Liver (tissue), 9 donors: ENCODE results near the gene RAD23A. TPM values are rescaled to one million over a fixed set of nuclear protein-coding genes. Genes with fewer than 3 reads are reported as not detected.
"Not testable (repeated sequence)": the region's sequence is repeated elsewhere in the genome, so short reads cannot be mapped to it uniquely, and the experiment has no call there.

ENCODE experiments used
- DNase-seq: peaks from one replicate; pipeline ENCODE4 v3.0.0-alpha.2; 2017; ENCODE audit warnings: low spot score
- H3K27ac ChIP-seq, 2 donors: one replicate each; pipeline ENCODE4 v1.7.0; 2013; ENCODE audit warnings: inconsistent platforms in 2 of 2, low read length in 2 of 2, control low read depth in 1 of 2, low read depth in 1 of 2, mild to moderate bottlenecking in 1 of 2
- H3K27me3 ChIP-seq, 4 donors: one replicate each; pipeline versions ENCODE4 v1.6.1 to v1.7.0; 2013; ENCODE audit warnings: low read length in 3 of 4, inconsistent platforms in 1 of 4, mild to moderate bottlenecking in 1 of 4, moderate library complexity in 1 of 4; ENCODE audit not compliant: control insufficient read depth in 4 of 4, insufficient read depth in 4 of 4
- H3K36me3 ChIP-seq, 4 donors: one replicate each; pipeline versions ENCODE4 v1.6.1 to v1.7.0; 2013; ENCODE audit warnings: low read length in 3 of 4, mild to moderate bottlenecking in 3 of 4, low read depth in 1 of 4, moderate library complexity in 1 of 4; ENCODE audit not compliant: control insufficient read depth in 4 of 4, insufficient read depth in 3 of 4
- H3K4me1 ChIP-seq, 4 donors: one replicate each; pipeline versions ENCODE4 v1.6.1 to v1.7.0; 2013; ENCODE audit warnings: low read length in 3 of 4, mild to moderate bottlenecking in 3 of 4, moderate library complexity in 1 of 4; ENCODE audit not compliant: control insufficient read depth in 4 of 4, insufficient read depth in 4 of 4
- H3K4me3 ChIP-seq, 3 donors: one replicate each; pipeline versions ENCODE4 v1.6.1 to v1.7.0; 2013; ENCODE audit warnings: low read length in 3 of 3, control low read depth in 1 of 3, low read depth in 1 of 3, mild to moderate bottlenecking in 1 of 3
- H3K9ac ChIP-seq, 2 donors: one replicate each; pipeline ENCODE4 v1.7.0; 2013; ENCODE audit warnings: low read length in 2 of 2, mild to moderate bottlenecking in 2 of 2, moderate library complexity in 2 of 2, control low read depth in 1 of 2, low read depth in 1 of 2
- H3K9me3 ChIP-seq, 4 donors: one replicate each; pipeline versions ENCODE4 v1.6.1 to v1.7.0; 2013; ENCODE audit warnings: low read length in 3 of 4; ENCODE audit not compliant: control insufficient read depth in 4 of 4
- EGR1 ChIP-seq, 2 donors: IDR thresholded peaks; 2 replicates each; pipeline ENCODE4 v1.6.1; 2016 to 2018; ENCODE audit warnings: antibody characterized with exemption in 2 of 2, low read depth in 2 of 2
- FOXA2 ChIP-seq: IDR thresholded peaks from 2 replicates; pipeline ENCODE4 v1.6.1; 2016; ENCODE audit warnings: antibody characterized with exemption
- GABPA ChIP-seq, 2 donors: IDR thresholded peaks in 1 of 2; conservative IDR thresholded peaks in 1 of 2; 2 replicates each; pipeline ENCODE4 v1.6.1; 2016; ENCODE audit warnings: antibody characterized with exemption in 2 of 2, mild to moderate bottlenecking in 1 of 2, moderate library complexity in 1 of 2
- NR2F2 ChIP-seq: IDR thresholded peaks from 2 replicates; pipeline ENCODE4 v1.6.1; 2016; ENCODE audit warnings: antibody characterized with exemption
- RAD21 ChIP-seq, 2 donors: IDR thresholded peaks; 2 replicates each; pipeline ENCODE4 v1.6.1; 2016; ENCODE audit warnings: antibody characterized with exemption in 2 of 2, mild to moderate bottlenecking in 2 of 2
- RXRA ChIP-seq, 2 donors: IDR thresholded peaks; 2 replicates each; pipeline ENCODE4 v1.6.1; 2017 to 2018; ENCODE audit warnings: antibody characterized with exemption in 2 of 2, mild to moderate bottlenecking in 1 of 2
- TAF1 ChIP-seq: conservative IDR thresholded peaks from 2 replicates; pipeline ENCODE4 v1.6.1; 2016; ENCODE audit warnings: antibody characterized with exemption, mild to moderate bottlenecking
- YY1 ChIP-seq: IDR thresholded peaks from 2 replicates; pipeline ENCODE4 v1.6.1; 2016; ENCODE audit warnings: antibody characterized with exemption, mild to moderate bottlenecking
- WGBS: extraction: QIAGEN DNeasy Blood & Tissue Kit; methylation state at CpG from one replicate; pipeline ENCODE4 v1.1.7; 2013; 5-methylcytosine and 5-hydroxymethylcytosine counted together
- polyA plus RNA-seq, 2 donors: library from polyadenylated mRNA; stranded (reverse) in 1 of 2; unstranded in 1 of 2; fragments of 200-250 nt in 1 of 2; fragments of >200 nt in 1 of 2; fragmentation: Nextera tagmentation in 1 of 2; extraction: Ambion mirVana in 1 of 2; gene quantifications; one replicate each; pipeline versions ENCODE4 v1.2.1 to v1.2.3, GENCODE V29; 2013 to 2015
- total RNA-seq, 2 donors: library from RNA; depleted of rRNA; stranded (reverse); fragments of >200 nt; gene quantifications; one replicate each; pipeline ENCODE4 v1.2.3, GENCODE V29; 2014
- TF ChIP-seq, protein P1 (sequence below): IDR thresholded peaks from 2 replicates; pipeline ENCODE4 v1.6.1; 2016; ENCODE audit warnings: antibody characterized with exemption
- TF ChIP-seq, protein P2 (sequence below): IDR thresholded peaks from 2 replicates; pipeline ENCODE4 v1.6.1; 2016; ENCODE audit warnings: antibody characterized with exemption, mild to moderate bottlenecking
- donor health status: healthy.
- donor health status: healthy.
- donor health status: healthy.
- donor health status: healthy.
- donor health status: healthy.

Gene RAD23A
- total and polyA plus RNA-seq, 4 donors: 42.9 to 112 (median 66.8) TPM

DNA sequence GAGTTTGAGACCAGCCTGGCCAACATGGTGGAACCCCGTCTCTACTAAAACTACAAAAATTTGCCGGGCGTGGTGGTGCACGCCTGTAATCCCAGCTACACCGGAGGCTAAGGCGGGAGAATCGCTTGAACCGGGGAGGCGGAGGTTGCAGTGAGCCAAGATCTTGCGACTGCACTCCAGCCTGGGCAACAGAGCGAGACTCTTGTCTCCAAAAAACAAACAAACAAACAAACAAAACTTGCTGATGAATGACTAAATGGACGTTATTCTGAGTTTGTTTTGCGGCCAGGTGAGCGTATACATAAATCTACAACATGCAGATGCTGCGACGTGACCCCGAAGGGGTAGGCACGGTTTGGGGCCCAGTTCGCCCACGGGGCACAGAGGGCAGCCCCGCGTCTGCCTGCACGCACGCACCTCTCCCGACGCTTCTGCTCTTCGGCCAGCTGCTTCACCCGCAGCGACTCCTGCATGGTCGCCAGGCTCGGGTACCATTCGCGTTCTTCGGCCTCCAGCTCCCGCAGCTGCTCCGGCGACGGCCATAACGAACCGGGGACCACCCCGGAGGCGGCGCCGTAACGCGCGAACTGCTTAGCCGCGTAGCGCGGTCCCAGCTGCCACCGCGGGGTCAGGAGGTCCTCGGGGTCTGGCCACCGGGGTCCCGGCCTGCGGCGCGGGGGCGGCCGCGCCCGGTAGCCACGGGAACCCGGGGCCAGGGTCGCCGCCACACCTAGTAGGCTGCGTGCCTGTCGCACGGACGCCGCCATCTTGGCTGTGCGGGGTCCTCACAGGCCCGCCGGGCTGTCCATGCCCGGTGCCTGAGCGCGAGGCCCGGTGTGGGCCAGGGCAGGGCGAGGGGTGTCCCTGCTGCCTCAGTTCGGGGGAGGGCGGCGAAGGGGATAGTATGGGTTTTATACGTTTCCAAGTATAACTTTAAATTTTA is 11.1 kb downstream of the RAD23A start, which contains the start of gene GADD45GIP1:
TSS of gene GADD45GIP1 (minus strand) at position 778 of the 943 bp plus-strand sequence. CDS start at position 767, 11 bp downstream.
- TF ChIP-seq TAF1 (no peak), FOXA2 (no peak), YY1 (peak; percentile 96), NR2F2 (no peak), RAD21 (IDR thresholded peaks at IDR 0.05) (no peak), EGR1 (IDR thresholded peaks at IDR 0.05; ENCODE audit: low read depth in 2 of 2) (no peak), GABPA (IDR thresholded peaks at IDR 0.05 in 1 of 2, conservative IDR thresholded peaks at IDR 0.05 in 1 of 2) (no peak), RXRA (IDR thresholded peaks at IDR 0.05) (peak in 1 of 2 donors; percentile 5)
- TF ChIP-seq, protein P1, sequence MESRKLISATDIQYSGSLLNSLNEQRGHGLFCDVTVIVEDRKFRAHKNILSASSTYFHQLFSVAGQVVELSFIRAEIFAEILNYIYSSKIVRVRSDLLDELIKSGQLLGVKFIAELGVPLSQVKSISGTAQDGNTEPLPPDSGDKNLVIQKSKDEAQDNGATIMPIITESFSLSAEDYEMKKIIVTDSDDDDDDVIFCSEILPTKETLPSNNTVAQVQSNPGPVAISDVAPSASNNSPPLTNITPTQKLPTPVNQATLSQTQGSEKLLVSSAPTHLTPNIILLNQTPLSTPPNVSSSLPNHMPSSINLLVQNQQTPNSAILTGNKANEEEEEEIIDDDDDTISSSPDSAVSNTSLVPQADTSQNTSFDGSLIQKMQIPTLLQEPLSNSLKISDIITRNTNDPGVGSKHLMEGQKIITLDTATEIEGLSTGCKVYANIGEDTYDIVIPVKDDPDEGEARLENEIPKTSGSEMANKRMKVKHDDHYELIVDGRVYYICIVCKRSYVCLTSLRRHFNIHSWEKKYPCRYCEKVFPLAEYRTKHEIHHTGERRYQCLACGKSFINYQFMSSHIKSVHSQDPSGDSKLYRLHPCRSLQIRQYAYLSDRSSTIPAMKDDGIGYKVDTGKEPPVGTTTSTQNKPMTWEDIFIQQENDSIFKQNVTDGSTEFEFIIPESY: no peak
- TF ChIP-seq, protein P2, sequence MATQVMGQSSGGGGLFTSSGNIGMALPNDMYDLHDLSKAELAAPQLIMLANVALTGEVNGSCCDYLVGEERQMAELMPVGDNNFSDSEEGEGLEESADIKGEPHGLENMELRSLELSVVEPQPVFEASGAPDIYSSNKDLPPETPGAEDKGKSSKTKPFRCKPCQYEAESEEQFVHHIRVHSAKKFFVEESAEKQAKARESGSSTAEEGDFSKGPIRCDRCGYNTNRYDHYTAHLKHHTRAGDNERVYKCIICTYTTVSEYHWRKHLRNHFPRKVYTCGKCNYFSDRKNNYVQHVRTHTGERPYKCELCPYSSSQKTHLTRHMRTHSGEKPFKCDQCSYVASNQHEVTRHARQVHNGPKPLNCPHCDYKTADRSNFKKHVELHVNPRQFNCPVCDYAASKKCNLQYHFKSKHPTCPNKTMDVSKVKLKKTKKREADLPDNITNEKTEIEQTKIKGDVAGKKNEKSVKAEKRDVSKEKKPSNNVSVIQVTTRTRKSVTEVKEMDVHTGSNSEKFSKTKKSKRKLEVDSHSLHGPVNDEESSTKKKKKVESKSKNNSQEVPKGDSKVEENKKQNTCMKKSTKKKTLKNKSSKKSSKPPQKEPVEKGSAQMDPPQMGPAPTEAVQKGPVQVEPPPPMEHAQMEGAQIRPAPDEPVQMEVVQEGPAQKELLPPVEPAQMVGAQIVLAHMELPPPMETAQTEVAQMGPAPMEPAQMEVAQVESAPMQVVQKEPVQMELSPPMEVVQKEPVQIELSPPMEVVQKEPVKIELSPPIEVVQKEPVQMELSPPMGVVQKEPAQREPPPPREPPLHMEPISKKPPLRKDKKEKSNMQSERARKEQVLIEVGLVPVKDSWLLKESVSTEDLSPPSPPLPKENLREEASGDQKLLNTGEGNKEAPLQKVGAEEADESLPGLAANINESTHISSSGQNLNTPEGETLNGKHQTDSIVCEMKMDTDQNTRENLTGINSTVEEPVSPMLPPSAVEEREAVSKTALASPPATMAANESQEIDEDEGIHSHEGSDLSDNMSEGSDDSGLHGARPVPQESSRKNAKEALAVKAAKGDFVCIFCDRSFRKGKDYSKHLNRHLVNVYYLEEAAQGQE: peak; percentile 59
- Histone ChIP-seq H3K9ac (peak within 1 kb of the TSS; percentile 32 to 85), H3K36me3 (peaks cover 0 to 15% (median 8%) of the 10 kb centered on the region in 4 donors), H3K9me3 (no peaks in the 10 kb centered on the region), H3K4me3 (peak within 1 kb of the TSS; percentile 51 to 99 (median 85)), H3K4me1 (peaks cover 5 to 18% (median 14%) of the 10 kb centered on the region in 4 donors), H3K27ac (peak within 1 kb of the TSS; percentile 80 to 89), H3K27me3 (no peaks in the 10 kb centered on the region)
- 4% methylated on average over 84 of the region's 84 CpGs for WGBS
- DNase-seq: peak; percentile 84

DNA sequence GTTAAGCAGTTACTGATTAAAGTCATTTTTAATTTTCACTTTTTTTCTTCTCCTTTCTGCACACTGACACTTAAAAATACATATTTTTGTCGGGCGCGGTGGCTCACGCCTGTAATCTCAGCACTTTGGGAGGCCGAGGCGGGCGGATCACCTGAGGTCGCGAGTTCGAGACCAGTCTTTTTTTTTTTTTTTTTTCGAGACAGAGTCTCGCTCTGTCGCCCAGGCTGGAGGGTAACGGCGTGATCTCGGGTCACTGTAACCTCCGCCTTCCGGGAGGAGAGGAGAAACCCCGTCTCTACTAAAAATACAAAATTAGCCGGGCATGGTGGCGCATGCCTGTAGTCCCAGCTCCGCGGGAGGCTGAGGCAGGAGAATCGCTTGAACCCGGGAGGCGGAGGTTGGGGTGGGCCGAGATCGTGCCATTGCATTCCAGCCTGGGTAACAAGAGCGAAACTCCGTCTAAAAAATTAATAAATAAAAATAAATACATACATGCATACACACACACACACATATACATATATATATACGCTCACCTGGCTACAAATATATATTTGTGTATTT is 11.8 kb downstream of the RAD23A start:
- peaks cover 5 to 18% (median 14%) of the 10 kb centered on the region in 4 donors for H3K4me1 ChIP-seq
- peak overlapping the region in 1 of 2 donors; percentile 85 for H3K9ac ChIP-seq
- TF ChIP-seq, protein P2: peak; percentile 7
- peak overlapping the region; percentile 51 to 99 (median 85) for H3K4me3 ChIP-seq
- DNase-seq, H3K36me3 ChIP-seq, H3K27me3 ChIP-seq, H3K9me3 ChIP-seq: not testable (repeated sequence)
- WGBS: 36% methylated on average over 31 of the region's 31 CpGs
- peak overlapping the region; percentile 80 to 89 for H3K27ac ChIP-seq
